Hematopoietic multipotent progenitor cell treated with erythropoietin and hydrocortisone succinate and interleukin-3 and kit ligand, for 6 days (in vitro differentiated cells): Measurements from ENCODE around the gene OSBPL9.
"Not testable (repeated sequence)": the region's sequence is repeated elsewhere in the genome, so short reads cannot be mapped to it uniquely, and the experiment has no call there.

Experiments
- DNase-seq: peaks from one replicate; pipeline ENCODE4 v3.0.0-alpha.2; 2015

OSBPL9 gene

GRCh38 chr1:51717842-51718241, 101.0 kb downstream of the OSBPL9 start:
- no peak for DNase-seq

- DNase-seq: peak; percentile 59
Observed at GRCh38 chr1:51719146-51719545, 102.3 kb downstream of the OSBPL9 start.

GRCh38 chr1:51724797-51725196, 107.9 kb downstream of the OSBPL9 start:
- no peak for DNase-seq

GRCh38 chr1:51726051-51726450, 109.2 kb downstream of the OSBPL9 start:
- DNase-seq: no peak

- DNase-seq: no peak
Observed at GRCh38 chr1:51726544-51727225, 109.8 kb downstream of the OSBPL9 start.

- DNase-seq: no peak
Observed at GRCh38 chr1:51727366-51727765, 110.5 kb downstream of the OSBPL9 start.

GRCh38 chr1:51728611-51729155, 111.8 kb downstream of the OSBPL9 start:
- peak; percentile 37 for DNase-seq

GRCh38 chr1:51729156-51729823, 112.4 kb downstream of the OSBPL9 start:
- DNase-seq: peak; percentile 99

GRCh38 chr1:51729824-51730301, 113.0 kb downstream of the OSBPL9 start:
- DNase-seq: peak; percentile 58

- peak; percentile 18 for DNase-seq
Observed at GRCh38 chr1:51731998-51732397, 115.1 kb downstream of the OSBPL9 start.

- no peak for DNase-seq
Observed at GRCh38 chr1:51732701-51733425, 116.0 kb downstream of the OSBPL9 start.

GRCh38 chr1:51733426-51733774, 116.5 kb downstream of the OSBPL9 start:
- DNase-seq: not testable (repeated sequence)

GRCh38 chr1:51733793-51734522, 117.1 kb downstream of the OSBPL9 start:
- no peak for DNase-seq

- peak; percentile 45 for DNase-seq
Observed at GRCh38 chr1:51734896-51735745, 118.2 kb downstream of the OSBPL9 start.

- DNase-seq: no peak
Observed at GRCh38 chr1:51735746-51736254, 118.9 kb downstream of the OSBPL9 start.

GRCh38 chr1:51736702-51737101, 119.8 kb downstream of the OSBPL9 start:
- DNase-seq: peak; percentile 88

GRCh38 chr1:51738681-51739080, 121.8 kb downstream of the OSBPL9 start:
- DNase-seq: no peak

GRCh38 chr1:51740652-51741051, 123.8 kb downstream of the OSBPL9 start:
- no peak for DNase-seq

- no peak for DNase-seq
Observed at GRCh38 chr1:51741121-51741681, 124.3 kb downstream of the OSBPL9 start.

GRCh38 chr1:51744506-51745303, 127.8 kb downstream of the OSBPL9 start:
- no peak for DNase-seq

GRCh38 chr1:51745304-51745570, 128.3 kb downstream of the OSBPL9 start:
- no peak for DNase-seq
